Measurements from ENCODE around the gene DAB2IP.

DNA sequence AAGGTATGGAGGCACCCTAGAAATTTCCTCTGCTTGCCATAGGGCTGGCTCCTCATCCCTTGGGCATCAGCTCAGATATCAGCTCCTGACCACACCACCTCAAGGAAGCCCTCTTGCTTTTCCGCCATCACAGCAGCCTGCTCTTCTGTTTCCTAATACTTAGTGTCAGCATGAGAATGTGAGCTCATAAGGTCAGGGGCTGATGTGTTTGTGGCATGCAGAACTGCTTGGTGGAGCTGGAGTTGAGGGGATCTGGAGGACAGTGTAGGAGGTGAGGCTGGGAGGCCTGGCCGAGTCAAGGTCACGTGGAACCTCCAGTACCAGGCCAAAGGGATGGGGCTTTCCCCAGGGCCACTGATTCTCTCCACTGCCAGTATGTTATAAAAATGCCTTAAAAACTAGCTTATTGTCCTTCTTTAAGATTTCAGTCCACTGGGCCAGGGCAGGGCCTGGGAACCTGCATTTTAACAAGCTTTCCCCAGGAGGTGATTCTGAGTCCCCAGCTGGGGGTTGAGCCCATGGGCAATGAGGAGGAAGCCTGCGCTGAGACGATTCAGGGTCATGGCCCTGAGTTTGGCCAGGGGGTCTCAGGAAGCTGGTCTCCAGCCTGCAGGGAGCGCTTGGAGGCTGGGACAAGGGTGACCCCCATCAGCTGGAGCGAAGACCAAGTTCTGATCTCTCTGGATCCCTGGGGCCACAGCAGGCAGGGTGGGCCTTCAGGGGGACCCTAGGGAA is 28.6 kb downstream of the DAB2IP start:
- TF ChIP-seq, protein P1, sequence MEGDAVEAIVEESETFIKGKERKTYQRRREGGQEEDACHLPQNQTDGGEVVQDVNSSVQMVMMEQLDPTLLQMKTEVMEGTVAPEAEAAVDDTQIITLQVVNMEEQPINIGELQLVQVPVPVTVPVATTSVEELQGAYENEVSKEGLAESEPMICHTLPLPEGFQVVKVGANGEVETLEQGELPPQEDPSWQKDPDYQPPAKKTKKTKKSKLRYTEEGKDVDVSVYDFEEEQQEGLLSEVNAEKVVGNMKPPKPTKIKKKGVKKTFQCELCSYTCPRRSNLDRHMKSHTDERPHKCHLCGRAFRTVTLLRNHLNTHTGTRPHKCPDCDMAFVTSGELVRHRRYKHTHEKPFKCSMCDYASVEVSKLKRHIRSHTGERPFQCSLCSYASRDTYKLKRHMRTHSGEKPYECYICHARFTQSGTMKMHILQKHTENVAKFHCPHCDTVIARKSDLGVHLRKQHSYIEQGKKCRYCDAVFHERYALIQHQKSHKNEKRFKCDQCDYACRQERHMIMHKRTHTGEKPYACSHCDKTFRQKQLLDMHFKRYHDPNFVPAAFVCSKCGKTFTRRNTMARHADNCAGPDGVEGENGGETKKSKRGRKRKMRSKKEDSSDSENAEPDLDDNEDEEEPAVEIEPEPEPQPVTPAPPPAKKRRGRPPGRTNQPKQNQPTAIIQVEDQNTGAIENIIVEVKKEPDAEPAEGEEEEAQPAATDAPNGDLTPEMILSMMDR (IDR thresholded peaks at IDR 0.05; ENCODE audit: low read length), result no peak
- TF ChIP-seq EZH2 (IDR thresholded peaks at IDR 0.05; ENCODE audit: borderline replicate concordance, low read length), result no peak

Measured in OCI-LY1 (cell line).